HTR-8/SVneo (cell line): ENCODE data around the gene NEK1.
"Not testable (repeated sequence)": the region's sequence is repeated elsewhere in the genome, so short reads cannot be mapped to it uniquely, and the experiment has no call there.

ENCODE experiments used
- DNase-seq: peaks from one replicate; pipeline ENCODE4 v3.0.0; 2011; ENCODE audit warnings: low spot score, mixed read lengths; ENCODE audit not compliant: insufficient read length
- FAIRE-seq: peaks from 2 replicates; lab custom pipeline; 2011; peaks lifted over from hg19 to GRCh38; lab: Jason Lieb, UNC

Gene NEK1

GRCh38 chr4:169604903-169605331 lies 7.5 kb downstream of the NEK1 start:
- DNase-seq = no peak
- FAIRE-seq = no peak

DNA sequence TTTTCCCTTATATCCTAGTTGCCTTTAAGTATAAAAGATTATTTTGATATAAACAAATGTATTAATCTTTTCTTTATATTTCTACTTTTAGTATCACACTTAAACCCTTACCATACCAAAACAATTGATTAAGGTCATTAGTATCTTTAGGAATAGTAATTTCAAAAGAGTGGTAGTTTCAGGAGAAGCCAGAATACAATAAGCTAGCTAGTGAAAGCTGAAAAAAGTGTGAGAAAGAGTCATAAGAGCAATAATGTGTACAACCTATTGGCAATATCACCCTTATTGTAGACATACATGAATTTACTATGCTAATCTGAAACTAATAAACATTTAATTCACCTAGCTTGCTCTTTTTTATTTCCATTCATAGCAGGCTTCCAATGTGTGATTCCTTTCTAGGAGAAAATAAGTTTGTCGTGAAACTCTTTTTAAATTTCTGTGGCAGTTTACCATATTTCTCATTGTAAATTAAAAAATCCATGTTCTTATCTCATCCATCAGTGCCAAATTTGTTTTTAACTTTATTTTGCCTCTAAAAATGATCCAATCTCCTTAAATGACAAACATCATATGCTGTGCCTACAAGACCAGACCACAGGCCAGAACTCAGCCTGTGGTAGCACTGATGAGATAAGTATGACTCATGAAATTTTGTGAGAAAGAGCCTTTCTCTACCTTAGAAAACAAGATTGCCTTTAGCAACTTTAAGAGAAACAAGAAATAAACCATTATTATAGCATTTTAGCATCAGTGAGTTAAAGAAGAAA lies 8.1 kb downstream of the NEK1 start:
- DNase-seq = peak; percentile 52
- no peak for FAIRE-seq

GRCh38 chr4:169603312-169603711 lies 9.1 kb downstream of the NEK1 start:
- FAIRE-seq (no peak), DNase-seq (no peak)

DNA sequence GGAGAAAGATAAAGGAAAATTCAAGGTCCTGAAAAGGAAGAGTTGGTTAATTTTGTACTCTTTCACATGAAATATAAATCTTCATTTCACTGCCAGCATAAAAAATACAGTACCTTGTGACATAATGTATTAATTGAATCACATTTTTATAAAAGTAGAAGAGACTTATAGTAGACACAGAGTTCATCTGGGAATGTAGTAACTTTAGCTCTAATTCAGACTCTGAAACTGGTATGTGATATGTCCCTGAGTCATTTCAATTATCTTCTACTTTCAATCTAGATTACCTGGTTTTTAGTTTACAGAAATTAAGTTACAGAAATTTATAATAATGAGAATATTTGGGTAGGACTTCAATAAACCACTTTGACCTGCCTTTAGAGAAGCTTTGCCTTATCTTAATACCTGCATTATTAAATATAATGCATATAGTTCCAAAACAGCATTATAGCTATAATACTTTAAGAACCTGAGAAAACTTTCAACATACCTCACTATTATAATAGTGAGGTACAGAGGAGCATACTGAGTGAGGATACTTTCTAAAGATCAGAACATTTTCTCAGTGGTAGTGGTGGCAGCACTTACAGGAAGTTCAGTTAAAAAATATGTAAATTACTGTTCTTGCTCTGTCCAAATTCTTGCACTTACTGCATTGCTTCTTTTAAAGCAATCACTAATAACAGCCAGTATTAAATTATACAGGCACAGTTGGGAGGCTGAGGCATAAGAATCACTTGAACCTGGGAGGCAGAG lies 11.2 kb downstream of the NEK1 start:
- no peak for DNase-seq
- FAIRE-seq = no peak

DNA sequence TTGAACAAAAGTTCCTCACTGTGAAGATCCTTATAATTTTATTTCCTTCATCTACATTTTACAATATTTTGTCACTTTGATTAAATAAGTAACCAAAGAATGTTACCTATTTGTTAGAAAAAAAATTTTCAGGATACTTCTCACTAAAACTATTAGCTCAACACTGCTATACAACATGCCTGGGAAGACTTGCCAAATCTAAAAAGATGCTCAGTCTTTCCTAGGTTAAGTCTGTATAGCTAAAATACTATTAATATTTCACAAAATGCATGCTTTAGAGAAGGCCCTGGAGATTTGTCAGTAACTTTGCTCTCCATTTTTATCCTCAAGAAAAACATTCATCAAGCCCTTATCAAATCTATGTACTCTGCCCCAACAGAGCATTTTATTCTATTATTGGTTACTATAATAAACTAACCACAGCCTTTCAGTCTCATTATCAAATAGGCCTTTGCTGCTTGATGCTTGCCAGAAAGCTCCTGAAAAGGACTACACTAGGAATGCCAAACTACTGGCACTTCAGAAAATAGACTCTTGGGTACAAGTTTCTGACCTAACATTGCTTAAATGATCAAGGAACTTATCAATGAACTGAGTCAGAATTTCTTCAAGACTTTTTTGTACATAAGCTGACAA lies 17.7 kb downstream of the NEK1 start:
- DNase-seq (no peak), FAIRE-seq (no peak)

DNA sequence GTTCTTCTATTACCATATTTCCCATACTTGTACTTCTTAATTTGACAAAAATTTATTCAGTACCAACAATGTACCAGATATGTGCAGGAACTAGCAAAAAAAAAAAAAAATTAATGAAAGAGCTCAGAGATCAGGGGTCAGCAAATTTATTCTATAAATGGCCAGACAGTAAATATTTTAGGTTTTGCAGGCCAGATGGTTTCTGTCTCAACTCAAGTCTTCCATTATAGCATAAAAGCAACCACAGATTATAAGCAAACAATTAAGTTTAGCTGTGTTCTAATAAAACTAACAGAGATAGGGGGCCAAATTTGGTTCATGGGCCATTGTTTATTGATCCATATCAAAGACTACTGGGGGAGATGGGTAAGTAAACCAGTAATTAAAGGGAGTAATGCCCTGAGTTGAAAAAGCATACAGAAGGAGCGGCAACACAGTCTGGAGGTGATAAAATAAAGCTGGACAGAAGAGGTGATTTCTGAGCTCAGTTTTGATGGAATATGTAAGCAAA lies 19.3 kb downstream of the NEK1 start:
- DNase-seq (no peak), FAIRE-seq (no peak)

DNA sequence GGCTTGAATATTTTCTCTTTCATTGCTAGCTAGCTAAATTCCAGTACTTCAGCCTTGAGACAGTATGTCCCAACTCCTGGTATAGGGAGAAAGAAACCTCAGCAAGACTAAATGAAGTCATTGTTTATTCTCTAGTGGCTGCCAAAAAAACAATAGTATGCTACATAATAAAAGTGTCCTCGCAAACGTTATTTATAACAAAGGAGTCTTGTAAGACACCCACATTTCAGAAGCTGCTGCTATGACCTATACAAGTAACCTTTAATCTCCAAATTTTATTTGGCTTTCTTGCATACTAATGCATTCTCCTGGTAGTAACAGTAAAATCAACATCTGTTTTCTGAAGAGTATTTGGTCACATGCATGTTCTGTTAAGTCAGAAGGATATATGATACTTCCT lies 28.8 kb downstream of the NEK1 start:
- FAIRE-seq = no peak

GRCh38 chr4:169582706-169583105 lies 29.7 kb downstream of the NEK1 start:
- FAIRE-seq (no peak), DNase-seq (no peak)

More for the DNA sequence above, 28.8 kb downstream of the NEK1 start:
- DNase-seq = no peak

DNA sequence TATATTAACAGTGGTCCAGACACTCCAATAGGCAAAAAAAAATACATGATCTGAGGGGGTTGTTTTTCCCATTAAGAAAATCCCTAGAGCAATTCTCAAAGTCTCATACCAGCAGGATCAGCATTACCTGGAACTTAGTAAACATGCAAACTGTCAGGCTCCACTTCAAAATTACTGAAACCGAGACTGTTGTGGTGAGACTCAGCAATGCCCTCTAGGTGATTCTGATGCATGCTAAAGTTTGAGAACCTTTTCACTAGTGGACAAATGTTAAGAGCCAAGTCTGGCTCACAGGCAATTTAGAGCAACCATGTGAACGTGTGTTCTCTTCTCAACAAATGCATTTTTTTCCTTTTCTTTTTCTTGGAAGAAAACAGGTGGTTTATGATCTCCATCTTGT lies 30.2 kb downstream of the NEK1 start:
- DNase-seq (no peak), FAIRE-seq (no peak)

- DNase-seq = no peak
- no peak for FAIRE-seq
These were observed 38.5 kb downstream of the NEK1 start for GRCh38 chr4:169573889-169574288.

DNA sequence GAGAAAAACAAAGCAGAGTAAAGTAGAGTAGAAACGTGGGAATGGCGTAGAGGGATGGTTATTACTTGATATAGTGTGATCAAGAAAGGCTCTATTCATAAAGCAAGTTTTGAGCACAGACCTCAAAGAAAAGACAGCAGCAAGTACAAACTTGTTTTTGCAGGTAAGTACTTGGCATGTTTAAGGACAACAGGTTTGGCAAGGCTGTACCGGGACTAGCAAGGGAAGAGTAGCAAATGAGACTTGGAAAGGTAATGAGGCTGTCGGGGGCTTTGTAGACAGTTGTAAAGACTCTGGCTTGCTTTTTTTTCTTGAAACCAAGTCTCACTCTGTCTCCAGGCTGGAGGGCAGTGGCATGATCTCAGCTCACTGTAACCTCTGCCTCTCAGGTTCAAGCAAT lies 40.9 kb downstream of the NEK1 start:
- DNase-seq (no peak), FAIRE-seq (no peak)

DNA sequence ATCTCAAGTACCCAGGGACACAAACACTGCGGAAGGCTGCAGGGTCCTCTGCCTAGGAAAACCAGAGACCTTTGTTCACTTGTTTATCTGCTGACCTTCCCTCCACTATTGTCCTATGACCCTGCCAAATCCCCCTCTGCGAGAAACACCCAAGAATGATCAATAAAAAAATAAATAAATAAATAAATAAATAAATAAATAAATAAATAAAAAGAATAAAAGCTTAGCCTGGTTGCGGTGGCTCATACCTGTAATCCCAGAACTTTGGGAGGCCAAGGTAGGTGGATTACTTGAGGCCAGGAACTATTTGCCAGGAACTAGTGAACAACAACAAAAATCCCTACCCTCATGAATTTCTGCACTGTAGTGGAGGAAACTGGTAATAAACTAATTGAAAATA lies 41.4 kb downstream of the NEK1 start:
- not testable (repeated sequence) for FAIRE-seq, DNase-seq

- not testable (repeated sequence) for FAIRE-seq, DNase-seq
These were observed 42.1 kb downstream of the NEK1 start for GRCh38 chr4:169570266-169570665.

- FAIRE-seq, DNase-seq: not testable (repeated sequence)
These were observed 43.2 kb downstream of the NEK1 start for GRCh38 chr4:169569188-169569587.

DNA sequence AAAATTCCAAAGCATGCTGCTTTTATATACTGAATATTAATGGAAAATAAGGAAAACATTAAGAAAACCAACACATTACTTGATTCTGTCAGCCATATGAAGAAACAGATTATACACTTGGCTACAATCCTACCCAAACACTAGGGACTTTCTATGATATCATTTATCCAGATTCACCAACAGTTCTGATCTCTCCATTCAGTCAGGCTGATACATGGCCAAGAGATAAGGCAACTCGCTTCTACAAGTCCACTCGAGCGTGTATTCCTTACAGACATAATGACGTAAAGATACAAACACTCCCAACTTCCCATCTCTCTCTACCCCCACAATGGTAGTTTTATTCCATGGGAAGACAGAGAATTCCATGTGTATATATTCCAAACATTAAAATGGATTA lies 44.5 kb downstream of the NEK1 start:
- FAIRE-seq = no peak
- no peak for DNase-seq

GRCh38 chr4:169566021-169566818 lies 46.2 kb downstream of the NEK1 start:
- no peak for FAIRE-seq

DNA sequence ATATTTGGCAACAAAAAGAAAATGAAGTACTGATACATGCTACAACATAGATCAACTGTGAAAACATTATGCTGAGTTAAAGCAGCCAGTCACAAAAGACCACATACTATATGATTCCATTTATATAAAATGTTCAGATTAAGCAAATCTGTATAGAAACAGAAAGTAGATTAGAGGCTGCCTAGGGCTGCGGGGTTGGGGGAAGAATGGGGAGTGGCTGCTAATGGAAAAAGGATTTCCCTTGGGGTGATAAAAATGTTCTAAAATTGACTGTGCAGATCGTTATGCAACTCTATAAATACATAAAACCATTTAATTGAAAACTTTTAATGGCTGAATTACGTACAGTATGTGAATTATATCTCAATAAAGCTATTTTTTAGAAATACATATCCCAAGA lies 46.8 kb downstream of the NEK1 start:
- FAIRE-seq (no peak), DNase-seq (no peak)

More at GRCh38 chr4:169566021-169566818, 46.2 kb downstream of the NEK1 start:
- peak; percentile 37 for DNase-seq

- no peak for FAIRE-seq
- no peak for DNase-seq
These were observed 55.2 kb downstream of the NEK1 start for GRCh38 chr4:169557061-169557636.

- not testable (repeated sequence) for FAIRE-seq, DNase-seq
These were observed 65.8 kb downstream of the NEK1 start for GRCh38 chr4:169546548-169546947.

- DNase-seq = no peak
- FAIRE-seq = no peak
These were observed 71.6 kb downstream of the NEK1 start for GRCh38 chr4:169540774-169541173.
